Measurements from ENCODE around the gene DIPK1C.

The DIPK1C gene

DNA sequence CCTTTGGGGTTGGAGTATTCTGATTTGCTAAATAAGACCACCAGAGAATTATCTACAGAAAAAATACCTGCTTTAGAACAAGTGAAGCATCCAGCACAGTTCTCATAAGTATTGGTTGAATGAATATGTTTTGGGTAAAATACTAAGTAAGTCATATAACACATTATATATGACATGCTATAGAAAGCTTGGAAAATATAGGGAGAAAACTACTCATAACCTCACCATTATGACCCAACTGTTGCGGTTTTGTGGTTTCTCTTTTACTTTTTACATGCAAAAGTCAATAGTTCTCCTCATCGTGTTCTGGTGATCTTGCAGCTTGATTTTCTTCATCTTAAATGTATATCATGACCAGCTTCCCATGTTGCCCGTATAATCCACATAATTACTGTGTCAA lies 66.2 kb downstream of the DIPK1C start:
- TF ChIP-seq CSDC2 (CRISPR knock-in tag; IDR thresholded peaks at IDR 0.05), result no peak
- TF ChIP-seq, protein P1, sequence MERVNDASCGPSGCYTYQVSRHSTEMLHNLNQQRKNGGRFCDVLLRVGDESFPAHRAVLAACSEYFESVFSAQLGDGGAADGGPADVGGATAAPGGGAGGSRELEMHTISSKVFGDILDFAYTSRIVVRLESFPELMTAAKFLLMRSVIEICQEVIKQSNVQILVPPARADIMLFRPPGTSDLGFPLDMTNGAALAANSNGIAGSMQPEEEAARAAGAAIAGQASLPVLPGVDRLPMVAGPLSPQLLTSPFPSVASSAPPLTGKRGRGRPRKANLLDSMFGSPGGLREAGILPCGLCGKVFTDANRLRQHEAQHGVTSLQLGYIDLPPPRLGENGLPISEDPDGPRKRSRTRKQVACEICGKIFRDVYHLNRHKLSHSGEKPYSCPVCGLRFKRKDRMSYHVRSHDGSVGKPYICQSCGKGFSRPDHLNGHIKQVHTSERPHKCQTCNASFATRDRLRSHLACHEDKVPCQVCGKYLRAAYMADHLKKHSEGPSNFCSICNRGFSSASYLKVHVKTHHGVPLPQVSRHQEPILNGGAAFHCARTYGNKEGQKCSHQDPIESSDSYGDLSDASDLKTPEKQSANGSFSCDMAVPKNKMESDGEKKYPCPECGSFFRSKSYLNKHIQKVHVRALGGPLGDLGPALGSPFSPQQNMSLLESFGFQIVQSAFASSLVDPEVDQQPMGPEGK (CRISPR knock-in tag; IDR thresholded peaks at IDR 0.05; ENCODE audit: borderline replicate concordance), result no peak
- no peak for TF ChIP-seq SNAI2 (CRISPR knock-in tag; IDR thresholded peaks at IDR 0.05)
- TF ChIP-seq TCF4 (CRISPR knock-in tag; IDR thresholded peaks at IDR 0.05; ENCODE audit: borderline replicate concordance), result no peak
- TF ChIP-seq, protein P2, sequence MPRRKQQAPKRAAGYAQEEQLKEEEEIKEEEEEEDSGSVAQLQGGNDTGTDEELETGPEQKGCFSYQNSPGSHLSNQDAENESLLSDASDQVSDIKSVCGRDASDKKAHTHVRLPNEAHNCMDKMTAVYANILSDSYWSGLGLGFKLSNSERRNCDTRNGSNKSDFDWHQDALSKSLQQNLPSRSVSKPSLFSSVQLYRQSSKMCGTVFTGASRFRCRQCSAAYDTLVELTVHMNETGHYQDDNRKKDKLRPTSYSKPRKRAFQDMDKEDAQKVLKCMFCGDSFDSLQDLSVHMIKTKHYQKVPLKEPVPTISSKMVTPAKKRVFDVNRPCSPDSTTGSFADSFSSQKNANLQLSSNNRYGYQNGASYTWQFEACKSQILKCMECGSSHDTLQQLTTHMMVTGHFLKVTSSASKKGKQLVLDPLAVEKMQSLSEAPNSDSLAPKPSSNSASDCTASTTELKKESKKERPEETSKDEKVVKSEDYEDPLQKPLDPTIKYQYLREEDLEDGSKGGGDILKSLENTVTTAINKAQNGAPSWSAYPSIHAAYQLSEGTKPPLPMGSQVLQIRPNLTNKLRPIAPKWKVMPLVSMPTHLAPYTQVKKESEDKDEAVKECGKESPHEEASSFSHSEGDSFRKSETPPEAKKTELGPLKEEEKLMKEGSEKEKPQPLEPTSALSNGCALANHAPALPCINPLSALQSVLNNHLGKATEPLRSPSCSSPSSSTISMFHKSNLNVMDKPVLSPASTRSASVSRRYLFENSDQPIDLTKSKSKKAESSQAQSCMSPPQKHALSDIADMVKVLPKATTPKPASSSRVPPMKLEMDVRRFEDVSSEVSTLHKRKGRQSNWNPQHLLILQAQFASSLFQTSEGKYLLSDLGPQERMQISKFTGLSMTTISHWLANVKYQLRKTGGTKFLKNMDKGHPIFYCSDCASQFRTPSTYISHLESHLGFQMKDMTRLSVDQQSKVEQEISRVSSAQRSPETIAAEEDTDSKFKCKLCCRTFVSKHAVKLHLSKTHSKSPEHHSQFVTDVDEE (CRISPR knock-in tag; IDR thresholded peaks at IDR 0.05), result no peak
- no peak for TF ChIP-seq ZFP3 (CRISPR knock-in tag; IDR thresholded peaks at IDR 0.05)
- no peak for TF ChIP-seq RARB (CRISPR knock-in tag; IDR thresholded peaks at IDR 0.05)
- TF ChIP-seq, protein P3, sequence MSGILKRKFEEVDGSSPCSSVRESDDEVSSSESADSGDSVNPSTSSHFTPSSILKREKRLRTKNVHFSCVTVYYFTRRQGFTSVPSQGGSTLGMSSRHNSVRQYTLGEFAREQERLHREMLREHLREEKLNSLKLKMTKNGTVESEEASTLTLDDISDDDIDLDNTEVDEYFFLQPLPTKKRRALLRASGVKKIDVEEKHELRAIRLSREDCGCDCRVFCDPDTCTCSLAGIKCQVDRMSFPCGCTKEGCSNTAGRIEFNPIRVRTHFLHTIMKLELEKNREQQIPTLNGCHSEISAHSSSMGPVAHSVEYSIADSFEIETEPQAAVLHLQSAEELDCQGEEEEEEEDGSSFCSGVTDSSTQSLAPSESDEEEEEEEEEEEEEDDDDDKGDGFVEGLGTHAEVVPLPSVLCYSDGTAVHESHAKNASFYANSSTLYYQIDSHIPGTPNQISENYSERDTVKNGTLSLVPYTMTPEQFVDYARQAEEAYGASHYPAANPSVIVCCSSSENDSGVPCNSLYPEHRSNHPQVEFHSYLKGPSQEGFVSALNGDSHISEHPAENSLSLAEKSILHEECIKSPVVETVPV (CRISPR knock-in tag; IDR thresholded peaks at IDR 0.05), result no peak
- TF ChIP-seq OSR1 (CRISPR knock-in tag; IDR thresholded peaks at IDR 0.05), result no peak
- no peak for ATAC-seq

DNA sequence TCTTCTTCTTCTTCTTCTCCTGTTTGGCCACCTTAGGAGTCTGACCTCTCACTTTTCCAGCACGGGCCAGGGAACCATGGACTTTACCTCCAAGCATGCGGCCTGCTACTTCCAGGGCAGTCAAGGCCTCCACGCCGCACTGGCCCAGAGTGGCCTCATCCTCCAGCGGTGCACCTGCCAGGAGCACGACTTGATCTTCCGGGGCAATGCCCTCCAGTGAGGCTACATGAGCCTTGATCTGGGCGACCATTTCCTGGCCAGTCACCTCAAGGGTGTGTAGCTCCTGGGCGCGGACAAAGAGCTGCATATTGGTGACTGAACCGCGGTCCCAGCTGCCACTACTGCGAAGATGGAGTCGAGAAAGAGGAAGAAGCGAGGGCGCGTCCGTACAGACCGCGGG lies 67.1 kb downstream of the DIPK1C start:
- TF ChIP-seq, protein P2 (CRISPR knock-in tag; IDR thresholded peaks at IDR 0.05), result no peak
- TF ChIP-seq ZNF8 (CRISPR knock-in tag; IDR thresholded peaks at IDR 0.05) (no peak), ZFP3 (CRISPR knock-in tag; IDR thresholded peaks at IDR 0.05) (no peak), RARB (CRISPR knock-in tag; IDR thresholded peaks at IDR 0.05) (no peak), ISL1 (CRISPR knock-in tag; IDR thresholded peaks at IDR 0.05) (no peak)

DNA sequence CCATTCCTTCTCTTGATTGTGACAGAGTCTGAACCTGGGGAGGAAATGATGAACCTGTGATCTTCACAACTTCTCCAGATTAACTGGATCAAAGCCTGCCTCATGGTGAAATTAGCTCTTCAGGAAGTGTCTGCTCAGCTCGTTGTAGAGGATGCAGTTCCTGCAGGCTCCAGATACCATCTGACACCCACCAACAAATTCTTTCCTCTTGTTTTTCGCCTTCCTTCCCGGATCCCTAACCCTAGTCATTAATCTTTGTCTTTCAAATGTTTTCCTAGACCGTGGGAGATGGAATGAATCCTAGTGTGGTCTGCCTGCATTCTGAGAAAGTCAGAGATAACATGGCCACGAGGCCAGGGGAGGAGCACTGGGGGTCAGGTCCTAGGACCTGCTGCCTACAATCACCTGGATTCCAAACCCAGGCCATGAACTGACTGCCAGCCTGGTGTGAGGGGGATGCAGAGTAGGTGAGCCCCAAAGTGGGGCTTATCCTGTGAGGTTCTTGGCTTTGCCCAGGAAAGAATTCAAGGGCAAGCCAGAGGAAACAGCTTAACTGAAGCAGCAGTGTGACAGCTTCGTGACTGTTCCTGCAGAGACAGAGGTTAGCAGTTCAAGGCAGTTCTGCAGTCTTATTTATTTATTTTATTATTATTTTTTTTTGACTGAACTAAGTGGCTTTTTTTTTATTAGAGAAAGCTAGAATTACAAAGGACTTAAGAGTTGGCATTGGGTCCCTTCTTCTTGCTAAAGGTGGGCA lies 67.8 kb downstream of the DIPK1C start:
- no peak for TF ChIP-seq ARNTL (CRISPR knock-in tag; IDR thresholded peaks at IDR 0.05; ENCODE audit: borderline replicate concordance, low read depth)
- no peak for TF ChIP-seq ESRRG (CRISPR knock-in tag; IDR thresholded peaks at IDR 0.05)
- no peak for TF ChIP-seq ZNF565 (CRISPR knock-in tag; conservative IDR thresholded peaks at IDR 0.05; ENCODE audit: low read depth)
- no peak for TF ChIP-seq ZNF70 (CRISPR knock-in tag; IDR thresholded peaks at IDR 0.05)
- TF ChIP-seq ZC3H10 (CRISPR knock-in tag; IDR thresholded peaks at IDR 0.05), result no peak
- TF ChIP-seq, protein P4, sequence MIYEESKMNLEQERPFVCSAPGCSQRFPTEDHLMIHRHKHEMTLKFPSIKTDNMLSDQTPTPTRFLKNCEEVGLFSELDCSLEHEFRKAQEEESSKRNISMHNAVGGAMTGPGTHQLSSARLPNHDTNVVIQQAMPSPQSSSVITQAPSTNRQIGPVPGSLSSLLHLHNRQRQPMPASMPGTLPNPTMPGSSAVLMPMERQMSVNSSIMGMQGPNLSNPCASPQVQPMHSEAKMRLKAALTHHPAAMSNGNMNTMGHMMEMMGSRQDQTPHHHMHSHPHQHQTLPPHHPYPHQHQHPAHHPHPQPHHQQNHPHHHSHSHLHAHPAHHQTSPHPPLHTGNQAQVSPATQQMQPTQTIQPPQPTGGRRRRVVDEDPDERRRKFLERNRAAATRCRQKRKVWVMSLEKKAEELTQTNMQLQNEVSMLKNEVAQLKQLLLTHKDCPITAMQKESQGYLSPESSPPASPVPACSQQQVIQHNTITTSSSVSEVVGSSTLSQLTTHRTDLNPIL (CRISPR knock-in tag; IDR thresholded peaks at IDR 0.05; ENCODE audit: low read depth), result no peak
- no peak for TF ChIP-seq ISL1 (CRISPR knock-in tag; IDR thresholded peaks at IDR 0.05)
- TF ChIP-seq ZNF8 (CRISPR knock-in tag; IDR thresholded peaks at IDR 0.05), result no peak
- TF ChIP-seq, protein P1 (CRISPR knock-in tag; IDR thresholded peaks at IDR 0.05; ENCODE audit: borderline replicate concordance), result no peak
- no peak for ATAC-seq

More for the DNA sequence above, 67.1 kb downstream of the DIPK1C start:
- no peak for ATAC-seq
